Measurements from ENCODE around the gene HIGD2A.

HIGD2A gene

GRCh38 chr5:176369934-176370711 is 18.4 kb upstream of the HIGD2A start:
- no peak for DNase-seq

DNA sequence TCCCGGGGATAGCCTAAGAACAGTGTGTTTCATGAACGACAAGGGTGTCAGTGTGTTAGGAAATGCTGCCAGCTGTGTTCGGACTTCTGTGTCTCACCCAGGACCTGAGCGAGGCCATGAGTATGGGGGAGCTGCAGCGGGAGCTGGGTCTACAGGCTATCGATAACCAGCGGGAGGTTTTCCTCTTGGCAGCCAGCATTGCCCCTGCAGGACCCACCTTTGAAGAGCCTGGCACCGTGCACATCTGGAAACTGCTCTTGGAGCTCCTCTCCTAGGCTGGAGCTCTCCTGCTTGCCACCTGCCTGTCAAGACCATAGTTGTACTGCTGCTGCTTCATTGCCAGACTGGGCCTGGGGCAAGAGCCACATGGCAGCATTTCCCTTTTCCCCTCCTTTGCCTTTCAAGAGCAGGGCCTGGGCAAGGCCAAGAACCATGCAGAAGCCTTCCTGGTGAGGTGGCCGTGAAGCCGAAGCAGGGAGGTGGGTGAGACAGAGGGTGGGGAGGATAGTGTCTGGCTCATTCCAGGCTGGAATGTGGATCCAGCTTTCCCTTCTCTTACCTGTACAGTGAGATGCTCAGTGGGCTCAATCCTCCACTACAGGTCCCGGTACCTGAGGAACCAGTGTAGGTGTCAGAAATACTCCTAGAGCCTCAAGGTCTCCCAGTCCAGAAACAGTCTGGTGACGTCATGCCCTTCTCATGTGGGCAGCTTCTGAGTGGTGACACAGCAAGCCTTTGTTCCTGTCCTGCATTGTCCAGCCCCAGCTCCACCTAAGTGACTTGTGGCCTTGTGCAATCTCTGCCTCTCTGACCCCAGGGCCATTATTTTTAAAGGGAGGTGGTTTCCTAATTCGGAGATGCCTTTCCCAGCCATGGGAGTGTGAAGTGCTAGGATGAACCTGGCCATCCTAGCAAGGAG is 16.7 kb upstream of the HIGD2A start:
- DNase-seq = no peak

DNA sequence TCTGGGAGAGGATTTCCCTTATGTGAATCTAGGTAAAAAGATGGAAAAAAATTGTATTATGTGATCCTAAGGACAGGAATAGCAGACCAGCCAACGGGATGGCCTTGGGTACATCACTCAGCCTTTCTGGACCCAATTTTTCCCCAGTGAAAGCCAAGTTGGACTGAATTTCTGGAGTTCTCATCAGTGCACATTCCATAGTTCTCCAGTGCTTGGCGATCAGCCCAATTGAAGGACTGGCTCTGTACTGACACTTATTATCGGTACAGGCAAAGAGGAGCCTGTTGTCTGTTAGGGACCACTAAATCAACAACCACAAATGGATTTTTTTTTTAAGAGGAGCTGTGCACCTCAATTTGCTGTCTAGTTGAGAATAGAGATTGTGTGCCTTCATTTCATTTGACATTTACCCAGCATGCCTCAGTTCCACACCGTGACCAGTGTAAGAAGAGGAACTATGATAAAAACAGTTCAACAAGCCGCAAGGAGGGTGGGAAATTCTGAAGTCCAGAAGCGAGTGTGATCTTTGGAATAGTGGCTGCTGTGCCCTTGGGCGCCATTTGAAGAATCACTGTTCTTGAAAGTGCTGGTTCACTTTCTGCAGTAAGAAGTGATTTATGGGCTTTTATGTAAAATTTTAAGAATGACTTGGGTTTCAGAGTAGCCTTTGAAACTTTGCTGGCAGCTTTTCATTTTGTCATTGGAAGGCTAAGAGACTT is 15.3 kb upstream of the HIGD2A start:
- DNase-seq = no peak

DNA sequence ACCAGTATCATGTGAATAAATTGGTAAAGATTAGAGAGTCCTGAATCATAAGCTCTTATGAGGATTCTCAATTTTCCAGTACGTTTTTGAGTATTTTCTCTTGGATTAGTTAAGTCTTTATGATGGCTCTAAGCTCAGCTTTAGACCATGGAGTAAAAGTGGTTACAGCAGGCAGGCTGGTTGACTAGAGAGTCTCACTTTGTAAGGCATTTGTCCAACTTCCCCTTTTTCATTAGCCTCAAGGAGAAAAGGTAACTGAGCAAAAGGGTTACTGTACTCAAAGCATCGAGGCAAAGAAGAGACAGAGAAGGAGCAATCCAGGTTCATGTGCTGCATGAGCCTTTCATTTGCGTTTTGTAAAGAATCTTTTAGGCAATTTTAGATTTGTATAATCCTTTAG is 8.7 kb upstream of the HIGD2A start:
- no peak for DNase-seq

GRCh38 chr5:176381423-176381822 is 7.1 kb upstream of the HIGD2A start:
- no peak for DNase-seq

DNA sequence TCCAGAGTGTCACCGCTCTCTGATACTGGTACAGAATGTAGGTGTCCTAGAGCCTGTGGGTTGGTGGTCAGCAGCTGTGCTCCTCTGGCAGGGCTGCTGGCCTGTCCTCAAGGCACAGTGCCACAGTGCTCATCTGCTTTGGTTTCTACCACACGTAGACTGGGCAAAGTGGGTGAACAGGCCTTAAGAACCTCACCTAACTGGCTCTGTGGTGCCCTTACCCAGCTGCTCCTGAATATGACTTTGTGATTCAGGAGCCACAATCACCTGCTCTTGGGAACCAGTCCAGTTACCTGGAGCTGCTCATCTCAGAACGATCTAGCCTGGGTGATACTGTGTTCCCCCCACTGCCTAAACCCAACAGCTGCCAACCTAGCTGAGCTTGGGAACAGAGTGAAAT is 6.6 kb upstream of the HIGD2A start:
- DNase-seq = no peak

GRCh38 chr5:176382721-176383120 is 5.8 kb upstream of the HIGD2A start:
- DNase-seq = no peak

DNA sequence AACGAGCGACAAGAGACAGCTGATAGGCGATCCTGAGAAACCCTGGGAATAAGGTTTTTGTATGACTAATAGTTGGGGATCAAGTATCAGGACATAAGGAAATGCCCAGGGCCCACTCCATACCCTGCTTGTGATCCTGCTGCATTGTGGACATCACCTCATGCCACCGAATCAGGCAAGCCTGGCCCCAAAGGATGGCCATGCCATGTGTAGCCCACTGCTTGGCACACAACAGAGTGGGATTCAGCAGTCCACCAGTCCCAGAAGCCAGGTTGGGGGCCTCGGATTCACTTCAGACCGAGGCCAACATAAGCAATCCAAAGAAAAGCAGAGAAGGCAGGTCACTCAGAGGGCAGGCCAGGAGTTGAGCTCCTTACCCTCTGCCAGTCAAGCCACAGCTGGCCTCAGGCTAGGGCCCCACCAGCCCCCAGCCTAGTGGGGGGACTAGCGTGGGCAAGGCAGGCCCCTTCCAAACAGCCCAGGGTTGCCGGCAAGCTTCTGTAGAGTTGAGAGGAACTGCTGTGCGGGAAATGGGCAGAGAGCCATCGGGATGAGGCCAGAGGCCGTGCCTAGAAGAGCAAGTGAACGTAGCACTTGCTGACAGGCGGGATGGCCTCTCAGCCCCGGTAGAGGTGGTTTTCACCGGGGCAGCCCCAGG is 5.2 kb upstream of the HIGD2A start:
- DNase-seq = no peak

- no peak for DNase-seq
These were observed 4.6 kb upstream of the HIGD2A start for GRCh38 chr5:176383961-176384360.

GRCh38 chr5:176384366-176384930 is 4.1 kb upstream of the HIGD2A start:
- DNase-seq = no peak

GRCh38 chr5:176384991-176385390 is 3.6 kb upstream of the HIGD2A start:
- DNase-seq = no peak

DNA sequence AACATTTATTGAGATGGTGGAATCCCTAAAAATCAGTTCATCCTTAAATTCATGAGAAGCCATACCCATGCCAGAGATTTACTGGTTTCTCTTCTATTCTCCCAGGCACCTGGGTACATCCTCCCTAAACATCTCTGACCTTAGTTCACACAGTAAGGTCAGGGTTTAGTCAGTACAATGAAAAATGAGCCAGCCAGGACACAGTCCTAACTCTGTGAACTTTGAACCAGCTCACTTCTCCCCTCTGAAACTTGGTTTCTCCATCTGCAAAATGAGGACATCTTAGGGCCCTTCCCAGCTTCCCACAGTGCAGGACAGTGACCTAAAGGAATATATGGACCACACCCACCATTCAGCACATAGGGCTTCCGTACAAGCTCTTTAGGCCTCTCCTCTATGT is 2.1 kb upstream of the HIGD2A start:
- DNase-seq = no peak

DNA sequence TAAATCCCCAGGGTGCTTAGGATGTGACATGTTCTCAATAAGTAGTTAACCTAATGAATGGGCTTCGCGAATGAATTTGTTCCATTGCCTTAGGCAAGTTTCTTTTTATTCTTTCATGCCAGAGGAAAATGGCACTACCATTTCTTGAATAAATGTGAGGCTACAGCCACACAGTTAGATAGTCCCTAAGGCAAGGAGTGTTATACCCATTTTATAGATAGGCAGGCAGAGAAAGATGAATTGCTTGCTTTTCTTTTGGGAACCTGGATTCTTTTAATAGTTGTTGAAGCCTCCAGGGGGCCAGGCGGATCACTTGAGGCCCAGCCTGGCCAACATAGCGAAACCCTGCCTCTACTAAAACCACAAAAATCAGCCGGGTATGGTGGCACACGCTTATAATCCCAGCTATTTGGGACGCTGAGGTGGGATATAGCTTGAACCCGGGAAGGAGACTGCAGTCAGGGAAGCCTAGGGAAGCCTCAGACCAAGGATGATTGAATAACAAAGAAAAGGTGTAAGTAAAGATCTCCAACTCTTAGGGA is 1.1 kb upstream of the HIGD2A start:
- DNase-seq = no peak

GRCh38 chr5:176388003-176388443 is 528 bp upstream of the HIGD2A start:
- DNase-seq = no peak

DNA sequence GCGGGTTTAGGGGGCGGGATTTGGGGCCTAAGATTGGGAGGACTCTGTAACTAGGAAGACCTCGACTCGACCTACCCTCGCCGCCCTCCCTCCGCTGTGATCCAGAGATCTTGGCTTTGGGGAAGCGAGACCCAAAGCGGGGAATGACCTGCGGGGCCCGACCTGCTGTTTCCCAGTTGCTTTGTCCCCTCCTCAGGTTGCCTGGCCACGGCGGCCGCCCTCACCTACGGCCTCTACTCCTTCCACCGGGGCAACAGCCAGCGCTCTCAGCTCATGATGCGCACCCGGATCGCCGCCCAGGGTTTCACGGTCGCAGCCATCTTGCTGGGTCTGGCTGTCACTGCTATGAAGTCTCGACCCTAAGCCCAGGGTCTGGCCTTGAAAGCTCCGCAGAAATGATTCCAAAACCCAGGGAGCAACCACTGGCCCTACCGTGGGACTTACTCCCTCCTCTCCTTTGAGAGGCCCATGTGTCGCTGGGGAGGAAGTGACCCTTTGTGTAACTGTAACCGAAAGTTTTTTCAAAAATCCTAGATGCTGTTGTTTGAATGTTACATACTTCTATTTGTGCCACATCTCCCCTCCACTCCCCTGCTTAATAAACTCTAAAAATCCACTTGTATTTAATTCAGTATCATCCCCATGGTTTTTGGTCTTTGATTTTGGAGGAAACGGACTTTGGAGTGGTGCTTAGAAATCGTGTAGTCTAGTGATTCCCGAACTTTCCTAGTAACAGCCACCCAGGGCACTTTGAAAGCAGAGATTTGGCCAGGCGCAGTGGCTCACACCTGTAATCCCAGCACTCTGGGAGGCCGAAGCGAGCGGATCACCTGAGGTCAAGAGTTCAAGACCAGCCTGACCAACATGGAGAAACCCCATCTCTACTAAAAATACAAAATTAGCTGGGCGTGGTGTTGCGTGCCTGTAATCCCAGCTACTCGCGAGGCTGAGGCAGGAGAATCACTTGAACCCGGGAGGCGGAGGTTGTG is 878 bp downstream of the HIGD2A start:
- no peak for DNase-seq

DNA sequence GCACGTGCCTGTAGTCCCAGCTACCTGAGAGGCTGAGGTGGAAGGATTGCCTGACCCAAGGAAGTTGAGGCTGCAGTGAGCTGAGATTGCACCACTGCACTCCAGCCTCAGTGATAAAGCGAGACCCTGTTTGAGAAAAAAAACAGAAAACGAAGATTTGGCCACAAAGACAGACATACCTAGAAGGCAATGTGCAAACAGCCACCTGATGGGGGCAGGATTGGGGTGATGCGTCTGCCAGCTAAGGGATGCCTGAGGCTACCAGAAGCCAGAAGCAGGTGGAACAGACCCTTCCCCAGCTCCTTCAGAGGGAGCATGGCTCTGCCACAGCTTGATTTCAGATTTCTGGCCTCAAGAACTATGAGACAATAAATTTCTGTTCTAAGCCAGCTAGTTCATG is 2.9 kb downstream of the HIGD2A start:
- no peak for DNase-seq

GRCh38 chr5:176391999-176392398 is 3.4 kb downstream of the HIGD2A start:
- DNase-seq = no peak

- no peak for DNase-seq
These were observed 4.0 kb downstream of the HIGD2A start for GRCh38 chr5:176392526-176392925.

DNA sequence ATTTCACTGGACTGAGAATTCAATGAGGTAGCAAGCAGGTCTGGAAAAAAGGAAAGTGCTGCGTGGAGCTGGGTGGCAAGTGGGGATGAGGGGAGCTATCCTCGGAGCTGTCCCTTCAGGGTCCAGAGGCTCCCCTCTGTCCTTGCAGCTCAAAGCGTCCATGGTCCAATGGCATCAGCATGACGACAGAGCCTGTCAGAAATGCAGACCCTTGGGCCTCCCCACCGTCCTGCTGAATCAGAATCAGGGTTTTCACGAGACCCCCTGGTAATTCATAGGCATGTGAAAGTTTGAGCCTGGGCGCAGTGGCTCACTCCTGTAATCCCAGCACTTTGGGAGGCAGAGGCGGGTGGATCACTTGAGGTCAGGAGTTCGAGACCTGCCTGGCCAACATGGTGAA is 5.5 kb downstream of the HIGD2A start:
- no peak for DNase-seq

- no peak for DNase-seq
These were observed 6.5 kb downstream of the HIGD2A start for GRCh38 chr5:176394881-176395675.
